ENCODE measurements around the gene RBFOX2. TPM values are rescaled to one million over a fixed set of nuclear protein-coding genes. Genes with fewer than 3 reads are reported as not detected.

Gene RBFOX2
- total and polyA plus RNA-seq, 2 of the 8 experiments (the other 6 are each of a cell fraction or from before 2014, with no cell fraction given): 121 to 122 TPM

- no peak for TF ChIP-seq HDAC6 (IDR thresholded peaks at IDR 0.05; ENCODE audit: low read depth, low read length)
Observed at GRCh38 chr22:35896111-35896705, 132.4 kb downstream of the RBFOX2 start (continued).

All from H1 (cell line).